Measurements from ENCODE around the gene EPM2A. TPM values are rescaled to one million over a fixed set of nuclear protein-coding genes. Genes with fewer than 3 reads are reported as not detected.

The EPM2A gene
- total and polyA plus RNA-seq, 10 of the 15 experiments (the other 5 are each of a cell fraction or from before 2014, with no cell fraction given): 3.4 to 13.0 (median 7.9) TPM

DNA sequence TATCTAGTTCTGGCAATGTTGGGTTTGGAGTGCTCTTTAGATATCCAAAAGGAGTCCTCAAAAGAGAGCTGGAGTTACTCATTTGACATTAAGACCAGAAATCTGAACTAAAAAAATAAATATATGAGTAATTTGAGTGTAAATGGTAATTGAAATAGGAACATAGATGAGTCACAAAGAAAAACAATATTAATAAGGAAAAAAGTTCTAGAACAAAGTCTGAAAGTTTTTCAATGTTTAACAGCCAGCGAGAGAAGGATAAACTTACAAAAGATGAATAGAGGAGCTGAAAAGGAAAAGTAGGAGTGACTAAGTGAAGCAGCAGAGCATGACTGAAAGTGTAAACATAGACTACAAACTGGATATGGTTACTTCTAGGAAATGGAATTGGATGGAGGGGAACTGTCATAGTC, 46.8 kb downstream of the EPM2A start (continued):
- TF ChIP-seq, protein P1, sequence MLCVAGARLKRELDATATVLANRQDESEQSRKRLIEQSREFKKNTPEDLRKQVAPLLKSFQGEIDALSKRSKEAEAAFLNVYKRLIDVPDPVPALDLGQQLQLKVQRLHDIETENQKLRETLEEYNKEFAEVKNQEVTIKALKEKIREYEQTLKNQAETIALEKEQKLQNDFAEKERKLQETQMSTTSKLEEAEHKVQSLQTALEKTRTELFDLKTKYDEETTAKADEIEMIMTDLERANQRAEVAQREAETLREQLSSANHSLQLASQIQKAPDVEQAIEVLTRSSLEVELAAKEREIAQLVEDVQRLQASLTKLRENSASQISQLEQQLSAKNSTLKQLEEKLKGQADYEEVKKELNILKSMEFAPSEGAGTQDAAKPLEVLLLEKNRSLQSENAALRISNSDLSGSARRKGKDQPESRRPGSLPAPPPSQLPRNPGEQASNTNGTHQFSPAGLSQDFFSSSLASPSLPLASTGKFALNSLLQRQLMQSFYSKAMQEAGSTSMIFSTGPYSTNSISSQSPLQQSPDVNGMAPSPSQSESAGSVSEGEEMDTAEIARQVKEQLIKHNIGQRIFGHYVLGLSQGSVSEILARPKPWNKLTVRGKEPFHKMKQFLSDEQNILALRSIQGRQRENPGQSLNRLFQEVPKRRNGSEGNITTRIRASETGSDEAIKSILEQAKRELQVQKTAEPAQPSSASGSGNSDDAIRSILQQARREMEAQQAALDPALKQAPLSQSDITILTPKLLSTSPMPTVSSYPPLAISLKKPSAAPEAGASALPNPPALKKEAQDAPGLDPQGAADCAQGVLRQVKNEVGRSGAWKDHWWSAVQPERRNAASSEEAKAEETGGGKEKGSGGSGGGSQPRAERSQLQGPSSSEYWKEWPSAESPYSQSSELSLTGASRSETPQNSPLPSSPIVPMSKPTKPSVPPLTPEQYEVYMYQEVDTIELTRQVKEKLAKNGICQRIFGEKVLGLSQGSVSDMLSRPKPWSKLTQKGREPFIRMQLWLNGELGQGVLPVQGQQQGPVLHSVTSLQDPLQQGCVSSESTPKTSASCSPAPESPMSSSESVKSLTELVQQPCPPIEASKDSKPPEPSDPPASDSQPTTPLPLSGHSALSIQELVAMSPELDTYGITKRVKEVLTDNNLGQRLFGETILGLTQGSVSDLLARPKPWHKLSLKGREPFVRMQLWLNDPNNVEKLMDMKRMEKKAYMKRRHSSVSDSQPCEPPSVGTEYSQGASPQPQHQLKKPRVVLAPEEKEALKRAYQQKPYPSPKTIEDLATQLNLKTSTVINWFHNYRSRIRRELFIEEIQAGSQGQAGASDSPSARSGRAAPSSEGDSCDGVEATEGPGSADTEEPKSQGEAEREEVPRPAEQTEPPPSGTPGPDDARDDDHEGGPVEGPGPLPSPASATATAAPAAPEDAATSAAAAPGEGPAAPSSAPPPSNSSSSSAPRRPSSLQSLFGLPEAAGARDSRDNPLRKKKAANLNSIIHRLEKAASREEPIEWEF (IDR thresholded peaks at IDR 0.05; ENCODE audit: insufficient replicate concordance, low read depth, low read length): no peak
- TF ChIP-seq, protein P2, sequence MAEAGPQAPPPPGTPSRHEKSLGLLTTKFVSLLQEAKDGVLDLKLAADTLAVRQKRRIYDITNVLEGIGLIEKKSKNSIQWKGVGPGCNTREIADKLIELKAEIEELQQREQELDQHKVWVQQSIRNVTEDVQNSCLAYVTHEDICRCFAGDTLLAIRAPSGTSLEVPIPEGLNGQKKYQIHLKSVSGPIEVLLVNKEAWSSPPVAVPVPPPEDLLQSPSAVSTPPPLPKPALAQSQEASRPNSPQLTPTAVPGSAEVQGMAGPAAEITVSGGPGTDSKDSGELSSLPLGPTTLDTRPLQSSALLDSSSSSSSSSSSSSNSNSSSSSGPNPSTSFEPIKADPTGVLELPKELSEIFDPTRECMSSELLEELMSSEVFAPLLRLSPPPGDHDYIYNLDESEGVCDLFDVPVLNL (IDR thresholded peaks at IDR 0.05; ENCODE audit: low read depth, low read length): no peak
- TF ChIP-seq HDGF (IDR thresholded peaks at IDR 0.05) (no peak), MTA2 (IDR thresholded peaks at IDR 0.05; ENCODE audit: low read depth) (no peak)

DNA sequence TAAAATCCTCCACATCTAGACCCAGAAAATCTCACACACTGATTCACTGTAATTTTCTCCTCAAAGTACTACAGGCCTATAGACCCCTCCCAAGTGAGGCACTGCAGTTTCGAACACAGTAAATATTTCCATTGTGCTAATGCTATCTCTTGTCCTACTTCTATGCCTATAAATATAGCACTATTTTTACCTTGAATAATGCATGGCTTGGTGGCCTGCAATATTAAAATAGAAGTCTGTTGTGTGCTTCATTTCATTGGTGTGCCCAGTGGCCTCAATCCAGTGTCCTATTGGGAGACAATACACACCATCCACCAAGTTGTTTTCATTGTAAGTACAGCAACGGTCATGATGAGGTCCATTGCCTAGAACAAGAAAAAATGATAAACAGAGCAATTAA, 49.4 kb downstream of the EPM2A start:
- H2AFZ ChIP-seq (ENCODE audit: control insufficient read depth, low read depth, low read length): no peak overlapping the region
- no peaks in the 10 kb centered on the region; the same call in 1 of the 3 replicates for H3K9me3 ChIP-seq (replicated peaks; ENCODE audit: control insufficient read depth, insufficient read depth, low read length)
- no peak overlapping the region for H3K27ac ChIP-seq (ENCODE audit: control insufficient read depth, insufficient read depth)
- RAD21 ChIA-PET (ENCODE audit: unreplicated experiment): no interaction called here
- H3K4me3 ChIP-seq: no peak overlapping the region
- no peaks in the 10 kb centered on the region for H3K36me3 ChIP-seq (ENCODE audit: control insufficient read depth in 2 of 2, insufficient read depth in 2 of 2, low read length in 1 of 2)
- H4K20me1 ChIP-seq (ENCODE audit: control insufficient read depth, insufficient read depth): no peaks in the 10 kb centered on the region
- in situ Hi-C loops (cut with MboI): no loop called here
- H3K4me2 ChIP-seq (ENCODE audit: control insufficient read depth, insufficient read depth): no peak overlapping the region
- FAIRE-seq (no peak), ATAC-seq (no peak), DNase-seq (ENCODE audit: low read depth, low spot score) (no peak)
- BruUV-seq (replicated peaks): no TSS peak
- POLR2A ChIA-PET: no interaction called here
- SMC1A ChIA-PET (ENCODE audit: uncharacterized antibody, unreplicated experiment): interaction anchor here (0.6 kb wide), 1 partner anchor 335 kb away, joined by 3 read pairs; no protein-coding TSS in a partner anchor
- WGBS (ENCODE audit: insufficient coverage, insufficient replicate concordance, low lambda C conversion rate, missing lambda C conversion rate): 90% methylated on average over 2 of the region's 2 CpGs
- H3K9ac ChIP-seq (ENCODE audit: control insufficient read depth, insufficient read depth, low read length): no peak overlapping the region
- no peaks in the 10 kb centered on the region for H3K27me3 ChIP-seq (replicated peaks in 1 of 2; ENCODE audit: control insufficient read depth in 2 of 2, insufficient read depth in 2 of 2, low read length in 1 of 2)
- H3K4me1 ChIP-seq (ENCODE audit: control insufficient read depth, insufficient read depth, low read length): no peaks in the 10 kb centered on the region
- no peaks in the 10 kb centered on the region for H3K79me2 ChIP-seq (ENCODE audit: control insufficient read depth, insufficient read depth, low read length)
- intact Hi-C loops (cut with micrococcal nuclease; ENCODE audit: unreplicated experiment): no loop called here
- CTCF ChIA-PET: interaction anchor here (0.6 to 1.8 kb wide), 3 partner anchors 13 to 17 kb away, joined by 3 to 11 read pairs (median 3); no protein-coding TSS in a partner anchor
- TF ChIP-seq HCFC1 (IDR thresholded peaks at IDR 0.05; ENCODE audit: low read length) (no peak), MYC (IDR thresholded peaks at IDR 0.05; ENCODE audit: insufficient read depth, insufficient read length, insufficient replicate concordance, low read length, severe bottlenecking) (no peak), BACH1 (IDR thresholded peaks at IDR 0.05; ENCODE audit: borderline replicate concordance) (no peak), RCOR1 (conservative IDR thresholded peaks at IDR 0.05; ENCODE audit: low read depth, low read length) (no peak), NFXL1 (IDR thresholded peaks at IDR 0.05; ENCODE audit: borderline replicate concordance) (no peak)
- TF ChIP-seq, protein P3, sequence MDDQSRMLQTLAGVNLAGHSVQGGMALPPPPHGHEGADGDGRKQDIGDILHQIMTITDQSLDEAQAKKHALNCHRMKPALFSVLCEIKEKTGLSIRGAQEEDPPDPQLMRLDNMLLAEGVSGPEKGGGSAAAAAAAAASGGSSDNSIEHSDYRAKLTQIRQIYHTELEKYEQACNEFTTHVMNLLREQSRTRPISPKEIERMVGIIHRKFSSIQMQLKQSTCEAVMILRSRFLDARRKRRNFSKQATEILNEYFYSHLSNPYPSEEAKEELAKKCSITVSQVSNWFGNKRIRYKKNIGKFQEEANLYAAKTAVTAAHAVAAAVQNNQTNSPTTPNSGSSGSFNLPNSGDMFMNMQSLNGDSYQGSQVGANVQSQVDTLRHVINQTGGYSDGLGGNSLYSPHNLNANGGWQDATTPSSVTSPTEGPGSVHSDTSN (IDR thresholded peaks at IDR 0.05; ENCODE audit: insufficient replicate concordance, low read depth, low read length): no peak
- TF ChIP-seq, protein P4, sequence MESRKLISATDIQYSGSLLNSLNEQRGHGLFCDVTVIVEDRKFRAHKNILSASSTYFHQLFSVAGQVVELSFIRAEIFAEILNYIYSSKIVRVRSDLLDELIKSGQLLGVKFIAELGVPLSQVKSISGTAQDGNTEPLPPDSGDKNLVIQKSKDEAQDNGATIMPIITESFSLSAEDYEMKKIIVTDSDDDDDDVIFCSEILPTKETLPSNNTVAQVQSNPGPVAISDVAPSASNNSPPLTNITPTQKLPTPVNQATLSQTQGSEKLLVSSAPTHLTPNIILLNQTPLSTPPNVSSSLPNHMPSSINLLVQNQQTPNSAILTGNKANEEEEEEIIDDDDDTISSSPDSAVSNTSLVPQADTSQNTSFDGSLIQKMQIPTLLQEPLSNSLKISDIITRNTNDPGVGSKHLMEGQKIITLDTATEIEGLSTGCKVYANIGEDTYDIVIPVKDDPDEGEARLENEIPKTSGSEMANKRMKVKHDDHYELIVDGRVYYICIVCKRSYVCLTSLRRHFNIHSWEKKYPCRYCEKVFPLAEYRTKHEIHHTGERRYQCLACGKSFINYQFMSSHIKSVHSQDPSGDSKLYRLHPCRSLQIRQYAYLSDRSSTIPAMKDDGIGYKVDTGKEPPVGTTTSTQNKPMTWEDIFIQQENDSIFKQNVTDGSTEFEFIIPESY (IDR thresholded peaks at IDR 0.05): no peak
